Activated CD4-positive, alpha-beta T cell treated with anti-CD3 and anti-CD28 coated beads for 36 hours (primary cell): Measurements from ENCODE around the gene PTH. TPM values are rescaled to one million over a fixed set of nuclear protein-coding genes. Genes with fewer than 3 reads are reported as not detected.

Source experiments
- ATAC-seq: fragments of 200-7000 bp; cut with Tn5 transposase; one replicate; pipeline ENCODE4 v1.10.0; 2021; ENCODE audit warnings: mild to moderate bottlenecking, moderate library complexity
- CTCF ChIA-PET: fragments of 350-600 bp; sonication (Branson Sonifier 250); formaldehyde crosslinking; loops from one replicate; lab custom pipeline; 2021; ENCODE audit warnings: antibody characterized with exemption; lab: Charles Lee
- POLR2A ChIA-PET: fragments of 350-600 bp; sonication (Branson Sonifier 250); formaldehyde crosslinking; loops from one replicate; lab custom pipeline; 2021; ENCODE audit warnings: antibody characterized with exemption, inconsistent platforms; lab: Charles Lee
- DNase-seq: peaks from one replicate; pipeline ENCODE4 v3.0.0-alpha.2; 2020
- H3K27ac Mint-ChIP-seq: one replicate; pipeline ENCODE4 v1.8.0; 2021; ENCODE audit warnings: mixed read lengths
- H3K27me3 Mint-ChIP-seq: one replicate; pipeline ENCODE4 v1.8.0; 2021; ENCODE audit warnings: mixed read lengths
- H3K36me3 Mint-ChIP-seq: one replicate; pipeline ENCODE4 v1.8.0; 2021; ENCODE audit warnings: low read depth, mixed read lengths
- H3K4me1 Mint-ChIP-seq: one replicate; pipeline ENCODE4 v1.8.0; 2021; ENCODE audit warnings: mixed read lengths
- H3K4me3 Mint-ChIP-seq: one replicate; pipeline ENCODE4 v1.8.0; 2021; ENCODE audit warnings: mild to moderate bottlenecking, moderate library complexity, mixed read lengths
- H3K9me3 Mint-ChIP-seq: one replicate; pipeline ENCODE4 v1.8.0; 2021; ENCODE audit warnings: low read depth, mixed read lengths
- intact Hi-C, 2 experiments: fragments of 100-400 bp; cut with DNase I in 1 of 2; cut with micrococcal nuclease in 1 of 2; formaldehyde crosslinking; loops; one replicate each; pipeline versions ENCODE4 v1.14.2 to v1.15.1; 2022 to 2024; cut with DNase I, micrococcal nuclease
- total RNA-seq, 2 experiments: library from RNA; stranded (reverse); gene quantifications; one replicate each; pipeline ENCODE4 v1.2.3, GENCODE V29; 2021

Gene PTH
- total RNA-seq, 2 experiments from 2014 or later: not detected

DNA sequence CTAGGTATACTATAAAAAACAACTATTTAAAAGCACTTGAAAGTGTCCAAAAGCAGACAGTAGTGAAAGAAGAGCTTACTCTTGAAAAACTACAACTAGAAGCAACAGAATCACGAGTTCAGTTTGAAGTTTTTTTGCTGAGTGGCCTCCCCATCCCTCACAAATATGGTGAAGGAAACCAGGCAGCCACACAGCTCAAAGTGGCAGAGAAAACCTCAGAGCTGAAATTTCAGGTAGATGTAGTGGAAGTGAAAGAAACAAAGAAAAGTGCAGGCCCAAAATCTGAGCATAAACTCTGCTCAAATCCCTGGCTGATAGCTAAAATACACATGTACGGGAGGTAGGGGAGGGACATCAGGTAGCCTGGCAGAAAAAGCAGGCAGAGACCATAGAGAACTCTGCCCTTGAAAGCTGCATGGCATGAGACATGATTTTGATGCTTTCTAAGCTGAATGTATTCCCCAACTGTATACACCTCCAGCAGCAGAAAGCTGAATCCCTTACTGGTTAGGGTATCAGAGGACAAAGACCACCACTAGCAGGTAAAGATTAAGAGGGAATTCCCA is 44.9 kb downstream of the PTH start:
- DNase-seq (no peak), ATAC-seq (no peak)
- ChIA-PET CTCF (interaction anchor here (0.7 to 1.4 kb wide), 5 partner anchors 13 to 218 kb away, joined by 3 to 4 read pairs (median 3); partner anchors contain the start of gene BTBD10), POLR2A (no interaction called here)
- Mint-ChIP-seq H3K27me3 (no peaks in the 10 kb centered on the region), H3K4me3 (no peak overlapping the region), H3K4me1 (peaks cover 46% of the 10 kb centered on the region), H3K27ac (no peak overlapping the region), H3K36me3 (peaks cover 24% of the 10 kb centered on the region), H3K9me3 (peaks cover 6% of the 10 kb centered on the region)
- intact Hi-C loops: no loop called here

GRCh38 chr11:13449522-13449921 is 46.3 kb downstream of the PTH start:
- DNase-seq (no peak), ATAC-seq (no peak)
- Mint-ChIP-seq H3K27ac (no peak overlapping the region), H3K4me3 (no peak overlapping the region), H3K27me3 (no peaks in the 10 kb centered on the region), H3K4me1 (peaks cover 48% of the 10 kb centered on the region), H3K9me3 (peaks cover 6% of the 10 kb centered on the region), H3K36me3 (peaks cover 24% of the 10 kb centered on the region)
- ChIA-PET CTCF (interaction anchor here (1.1 kb wide), 1 partner anchor 14 kb away, joined by 3 read pairs; the partner anchor contains the start of gene BTBD10), POLR2A (no interaction called here)
- intact Hi-C loops: no loop called here

DNA sequence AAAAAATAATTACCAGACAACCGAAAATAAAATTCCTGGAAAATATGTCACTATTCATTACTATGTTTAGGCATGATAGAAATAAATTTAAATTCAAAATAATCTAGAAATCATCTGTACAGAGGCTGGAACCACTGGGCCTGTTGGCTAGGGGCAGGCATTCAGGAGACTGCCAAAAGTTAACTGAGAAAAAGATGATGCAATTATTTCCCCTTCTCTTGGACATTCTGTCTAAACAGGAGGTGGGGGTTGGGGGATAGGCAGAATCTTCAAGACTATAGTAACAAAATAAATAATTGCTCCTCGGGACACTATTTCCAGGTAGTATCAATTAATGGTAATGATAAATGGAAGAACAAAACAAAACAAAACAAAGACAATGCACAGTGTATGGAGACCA is 46.9 kb downstream of the PTH start:
- H3K4me3 Mint-ChIP-seq: no peak overlapping the region
- DNase-seq (no peak), ATAC-seq (no peak)
- POLR2A ChIA-PET: no interaction called here
- H3K27me3 Mint-ChIP-seq: no peaks in the 10 kb centered on the region
- peaks cover 48% of the 10 kb centered on the region for H3K4me1 Mint-ChIP-seq
- no peak overlapping the region for H3K27ac Mint-ChIP-seq
- intact Hi-C loops: no loop called here
- peaks cover 24% of the 10 kb centered on the region for H3K36me3 Mint-ChIP-seq
- CTCF ChIA-PET: interaction anchor here (1.1 kb wide), 1 partner anchor 15 kb away, joined by 3 read pairs; the partner anchor contains the start of gene BTBD10
- peaks cover 6% of the 10 kb centered on the region for H3K9me3 Mint-ChIP-seq

DNA sequence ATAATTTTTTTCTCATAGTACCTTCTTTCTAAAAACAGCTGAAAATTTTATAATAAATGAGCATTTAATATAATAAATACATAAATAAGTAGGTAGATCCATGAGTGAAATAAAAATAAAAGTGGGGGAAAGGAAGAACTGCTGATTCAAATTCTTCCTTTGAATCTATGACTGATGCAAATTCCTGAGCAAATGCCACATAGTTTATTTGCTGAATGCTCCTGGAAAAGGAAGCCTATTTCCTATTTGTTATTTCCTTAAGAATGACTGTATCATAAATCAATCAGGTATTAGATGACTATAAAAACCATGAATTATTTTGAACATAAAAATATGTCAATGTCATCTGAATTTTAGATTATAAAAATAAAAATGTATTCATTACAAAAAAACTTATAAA is 49.4 kb downstream of the PTH start:
- H3K4me3 Mint-ChIP-seq: no peak overlapping the region
- POLR2A ChIA-PET: no interaction called here
- peaks cover 48% of the 10 kb centered on the region for H3K4me1 Mint-ChIP-seq
- peaks cover 2% of the 10 kb centered on the region for H3K9me3 Mint-ChIP-seq
- no peak overlapping the region for H3K27ac Mint-ChIP-seq
- ATAC-seq: no peak
- peaks cover 14% of the 10 kb centered on the region for H3K36me3 Mint-ChIP-seq
- no peaks in the 10 kb centered on the region for H3K27me3 Mint-ChIP-seq
- no peak for DNase-seq
- intact Hi-C loops: no loop called here
- CTCF ChIA-PET: interaction anchor here (0.5 to 1.0 kb wide), 3 partner anchors 18 to 293 kb away, joined by 3 to 4 read pairs (median 3); no protein-coding TSS in a partner anchor

- H3K27me3 Mint-ChIP-seq: no peaks in the 10 kb centered on the region
- no peak overlapping the region for H3K27ac Mint-ChIP-seq
- DNase-seq: no peak
- ChIA-PET POLR2A (interaction anchor here (0.8 kb wide), 1 partner anchor 17 kb away, joined by 4 read pairs; the partner anchor contains the start of gene BTBD10), CTCF (interaction anchor here (0.7 to 1.0 kb wide), 2 partner anchors 19 to 75 kb away, joined by 3 to 4 read pairs; no protein-coding TSS in a partner anchor)
- H3K4me3 Mint-ChIP-seq: no peak overlapping the region
- peaks cover 7% of the 10 kb centered on the region for H3K36me3 Mint-ChIP-seq
- peaks cover 2% of the 10 kb centered on the region for H3K9me3 Mint-ChIP-seq
- intact Hi-C loops: no loop called here
- peaks cover 40% of the 10 kb centered on the region for H3K4me1 Mint-ChIP-seq
- no peak for ATAC-seq
Measured at GRCh38 chr11:13445588-13445987, 50.2 kb downstream of the PTH start.

Other genes with a start within 250 kb of the PTH start
- gene BMAL1, start 218.2 kb downstream of the PTH start, total RNA-seq: 10 to 100 TPM; 18.6 to 20.2 TPM
- 10 to 100 TPM; 20.1 to 25.4 TPM for gene BTBD10, start 32.8 kb downstream of the PTH start, total RNA-seq
- 10 to 100 TPM; 34.8 to 36.4 TPM for gene FAR1, start 172.7 kb upstream of the PTH start, total RNA-seq